Stimulated activated naive CD4-positive, alpha-beta T cell (primary cell): ENCODE results near the gene DAZAP2.
"Not testable (repeated sequence)": the region's sequence is repeated elsewhere in the genome, so short reads cannot be mapped to it uniquely, and the experiment has no call there.

Source experiments
- DNase-seq, 6 experiments: peaks; one replicate each; lab custom pipeline; 2025; lab: John Stamatoyannopoulos, UW

The DAZAP2 gene

DNA sequence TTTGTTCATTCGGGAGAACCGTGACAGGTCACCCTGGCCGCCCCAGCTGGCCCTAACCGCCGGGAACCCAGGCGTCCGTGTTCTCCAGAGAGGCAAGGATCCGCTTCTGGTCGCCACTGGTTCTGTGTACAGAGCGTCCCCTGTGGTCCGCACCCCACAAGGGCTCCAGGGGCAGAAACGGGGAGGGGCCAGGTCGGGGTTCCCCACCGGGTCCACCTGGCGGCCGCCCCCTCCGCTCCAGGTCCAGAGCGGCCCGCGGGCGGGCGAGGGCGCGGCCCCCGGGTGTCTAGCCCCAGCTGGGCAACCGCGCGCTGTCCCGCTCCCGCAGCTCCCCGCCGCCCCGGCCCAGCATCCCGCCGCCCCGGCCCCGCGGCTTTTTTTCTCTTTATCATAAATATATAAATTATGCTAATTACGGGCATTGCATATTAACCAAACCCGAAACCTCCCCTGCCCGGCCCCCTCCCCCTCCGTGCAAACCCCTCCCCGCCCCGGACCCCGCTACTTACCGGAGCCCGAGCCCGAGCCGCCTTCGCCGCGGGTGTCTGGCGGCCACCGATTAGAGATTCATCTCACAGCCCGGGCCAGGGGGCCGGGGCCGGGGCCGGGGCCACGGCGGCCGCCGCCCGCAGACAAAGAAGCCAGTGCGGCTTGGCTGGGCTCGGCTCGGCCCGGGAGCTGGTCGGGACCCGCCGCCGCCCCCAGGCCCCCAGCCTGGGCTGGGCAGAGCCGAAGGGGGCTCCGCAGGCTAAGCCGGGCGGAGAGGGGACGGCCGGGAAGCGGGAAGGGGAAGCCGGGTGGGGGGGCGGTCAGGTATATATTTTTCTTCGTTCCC is 21.3 kb upstream of the DAZAP2 start:
- DNase-seq: peak in 4 of 6 experiments; percentile 25 to 66 (median 61)

GRCh38 chr12:51217968-51218606 is 20.5 kb upstream of the DAZAP2 start, which contains the start of gene POU6F1:
Gene POU6F1, minus strand, starts transcription at chr12:51218062. Its CDS starts 11,226 bp downstream, at chr12:51206836.
- DNase-seq: peak; percentile 37 to 83 (median 66)

- no peak for DNase-seq
These were observed 19.9 kb upstream of the DAZAP2 start for GRCh38 chr12:51218607-51219161.

DNA sequence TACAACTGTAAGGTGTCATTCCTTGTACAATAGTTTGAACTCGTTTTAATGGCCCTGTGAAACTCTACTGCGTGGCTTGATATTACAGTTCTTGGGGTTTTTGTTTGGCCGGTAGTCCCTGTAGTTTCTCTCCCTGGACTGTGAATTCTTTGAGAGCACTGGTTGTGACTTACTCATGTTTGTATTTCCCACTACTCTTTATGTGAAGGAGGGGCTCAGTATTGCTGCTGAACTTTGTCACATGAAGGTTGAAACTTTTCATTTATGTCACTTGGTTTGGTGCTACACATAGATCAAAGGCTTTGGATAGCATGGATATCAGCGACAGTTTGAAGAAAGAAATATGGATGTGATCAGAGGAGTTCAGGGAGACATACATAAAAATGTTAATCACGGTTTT is 19.3 kb upstream of the DAZAP2 start:
- DNase-seq: no peak

DNA sequence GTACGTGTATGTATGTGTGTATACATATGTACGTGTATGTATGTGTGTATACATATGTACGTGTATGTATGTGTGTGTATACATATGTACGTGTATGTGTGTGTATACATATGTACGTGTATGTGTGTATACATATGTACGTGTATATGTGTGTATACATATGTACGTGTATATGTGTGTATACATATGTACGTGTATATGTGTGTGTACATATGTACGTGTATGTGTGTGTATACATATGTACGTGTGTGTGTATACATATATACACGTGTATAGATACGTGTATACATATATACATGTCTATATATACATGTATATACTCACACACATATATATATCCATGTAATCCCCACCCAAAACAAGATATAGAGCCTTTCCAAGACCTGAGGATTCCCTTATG is 18.8 kb upstream of the DAZAP2 start:
- DNase-seq: not testable (repeated sequence)

GRCh38 chr12:51222461-51222860 is 16.2 kb upstream of the DAZAP2 start:
- no peak for DNase-seq

DNA sequence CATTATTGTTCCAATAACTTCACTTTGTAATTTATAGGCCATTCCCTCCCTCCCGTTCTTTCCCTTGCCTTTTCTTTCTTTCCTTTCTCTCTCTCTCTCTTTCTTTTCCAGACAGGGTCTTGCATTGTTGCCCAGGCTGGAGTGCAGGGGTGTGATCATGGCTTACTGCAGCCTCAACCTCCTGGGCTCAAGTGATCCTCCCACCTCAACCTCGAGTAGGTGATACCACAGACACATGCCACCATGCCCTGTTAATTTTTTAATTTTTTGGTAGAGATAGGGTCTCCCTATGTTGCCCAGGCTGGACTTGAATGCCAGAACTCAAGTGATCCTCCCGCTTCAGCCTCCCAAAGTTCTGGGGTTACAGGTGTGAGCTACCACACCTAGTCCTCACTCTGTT is 14.0 kb upstream of the DAZAP2 start:
- DNase-seq: no peak

GRCh38 chr12:51225234-51225633 is 13.4 kb upstream of the DAZAP2 start:
- no peak for DNase-seq

GRCh38 chr12:51225771-51226170 is 12.9 kb upstream of the DAZAP2 start:
- no peak for DNase-seq

GRCh38 chr12:51227112-51227511 is 11.5 kb upstream of the DAZAP2 start:
- not testable (repeated sequence) for DNase-seq

DNA sequence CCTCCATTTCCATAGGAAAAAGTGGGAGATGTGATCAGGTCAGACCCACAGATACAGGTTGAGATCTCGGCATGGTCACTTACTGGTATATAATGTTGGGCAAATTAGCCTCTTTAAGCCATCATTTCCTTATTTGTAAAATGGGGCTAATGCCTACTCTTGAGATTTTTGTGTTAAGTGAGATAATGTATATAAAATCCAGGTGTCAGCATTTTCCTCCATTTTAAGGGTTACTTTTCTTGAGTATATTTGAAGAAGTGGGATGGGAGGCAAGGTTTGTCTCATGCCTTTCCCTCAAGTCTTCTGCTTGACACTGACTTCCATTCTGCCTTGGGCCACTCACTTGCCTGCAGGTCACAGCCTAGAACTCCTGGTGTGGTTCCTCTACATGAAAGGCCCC is 10.7 kb upstream of the DAZAP2 start:
- no peak for DNase-seq

GRCh38 chr12:51229116-51229809 is 9.4 kb upstream of the DAZAP2 start:
- no peak for DNase-seq

DNA sequence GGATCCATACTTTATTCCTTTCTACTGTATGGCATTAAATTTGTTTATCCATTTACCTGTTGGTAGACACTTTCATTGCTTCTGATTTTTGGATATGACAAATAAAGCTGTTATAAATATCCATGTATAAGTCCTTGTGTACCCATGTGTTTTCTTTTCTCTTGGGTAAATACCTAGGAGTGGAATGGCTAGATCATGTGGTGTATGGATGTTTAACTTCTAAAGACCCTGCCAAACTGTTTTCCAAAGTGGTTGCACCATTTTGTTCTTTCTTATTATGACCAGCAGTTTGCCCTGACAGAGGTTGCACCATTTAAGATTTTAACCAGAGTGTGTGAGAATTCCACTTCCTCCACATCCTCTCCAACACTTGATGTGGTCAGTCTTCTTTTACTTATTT is 6.0 kb upstream of the DAZAP2 start:
- no peak for DNase-seq

DNA sequence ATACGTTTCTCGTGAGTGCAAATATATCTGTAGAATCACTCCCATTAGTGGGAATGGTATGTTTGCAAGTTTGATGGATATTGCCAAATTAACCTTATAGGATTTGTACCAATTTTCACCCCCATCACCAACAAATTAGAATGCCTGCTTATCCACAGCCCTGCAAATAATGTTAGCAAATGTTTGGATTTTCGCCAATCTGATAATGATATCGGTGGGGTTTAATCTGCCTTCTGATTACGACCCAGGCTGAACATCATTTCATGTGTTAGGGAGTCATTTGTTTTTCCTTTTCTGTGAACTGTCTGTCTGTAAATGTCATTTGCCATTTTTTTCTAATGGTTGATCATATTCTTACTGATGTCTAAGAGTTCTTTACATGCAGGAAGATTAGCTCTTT is 4.1 kb upstream of the DAZAP2 start:
- no peak for DNase-seq

DNA sequence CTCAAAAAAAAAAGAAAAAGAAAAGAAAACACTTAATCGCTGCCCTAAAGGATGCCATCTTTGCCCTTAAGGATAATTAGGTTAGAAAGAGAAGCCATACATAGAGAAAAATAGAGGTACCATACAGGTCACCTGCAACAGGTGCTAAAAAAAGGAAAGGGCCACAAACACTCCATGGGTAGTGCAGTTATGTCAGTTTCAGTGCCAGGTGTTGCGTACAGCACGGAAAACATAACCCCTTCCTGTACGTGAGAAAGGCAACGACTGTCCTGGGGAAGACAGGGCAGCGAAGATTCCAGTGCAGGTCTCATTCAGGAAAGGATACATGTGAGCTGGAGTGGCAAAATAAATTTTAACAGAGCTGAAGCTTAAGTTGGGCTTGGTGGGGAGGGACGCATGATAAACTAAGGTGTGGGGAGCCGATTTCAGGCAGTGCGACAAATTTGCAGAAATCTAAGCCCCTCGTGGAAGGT is 553 bp upstream of the DAZAP2 start:
- DNase-seq: peak in 1 of 6 experiments; percentile 73

GRCh38 chr12:51240971-51241370 is 2.3 kb downstream of the DAZAP2 start:
- no peak for DNase-seq

GRCh38 chr12:51242120-51242519 is 3.5 kb downstream of the DAZAP2 start:
- DNase-seq: no peak

GRCh38 chr12:51242876-51243275 is 4.2 kb downstream of the DAZAP2 start:
- DNase-seq: no peak

DNA sequence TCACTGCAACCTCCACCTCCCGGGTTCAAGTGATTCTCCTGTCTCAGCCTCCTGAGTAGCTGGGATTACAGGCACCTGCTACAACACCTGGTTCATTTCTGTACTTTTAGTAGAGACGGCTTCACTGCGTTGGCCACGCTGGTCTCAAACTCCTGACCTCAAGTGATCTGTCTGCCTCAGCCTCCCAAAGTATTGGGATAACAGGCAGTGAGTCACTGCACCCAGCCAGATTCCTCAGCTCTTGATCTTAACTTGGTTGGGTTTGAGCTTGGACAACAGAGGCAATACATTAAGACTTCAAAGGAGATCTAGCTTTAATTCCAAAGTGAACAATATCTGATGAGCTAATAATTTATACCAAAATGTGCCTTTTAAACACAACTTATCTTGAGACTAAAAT is 5.6 kb downstream of the DAZAP2 start:
- DNase-seq: peak in 1 of 6 experiments; percentile 29

DNA sequence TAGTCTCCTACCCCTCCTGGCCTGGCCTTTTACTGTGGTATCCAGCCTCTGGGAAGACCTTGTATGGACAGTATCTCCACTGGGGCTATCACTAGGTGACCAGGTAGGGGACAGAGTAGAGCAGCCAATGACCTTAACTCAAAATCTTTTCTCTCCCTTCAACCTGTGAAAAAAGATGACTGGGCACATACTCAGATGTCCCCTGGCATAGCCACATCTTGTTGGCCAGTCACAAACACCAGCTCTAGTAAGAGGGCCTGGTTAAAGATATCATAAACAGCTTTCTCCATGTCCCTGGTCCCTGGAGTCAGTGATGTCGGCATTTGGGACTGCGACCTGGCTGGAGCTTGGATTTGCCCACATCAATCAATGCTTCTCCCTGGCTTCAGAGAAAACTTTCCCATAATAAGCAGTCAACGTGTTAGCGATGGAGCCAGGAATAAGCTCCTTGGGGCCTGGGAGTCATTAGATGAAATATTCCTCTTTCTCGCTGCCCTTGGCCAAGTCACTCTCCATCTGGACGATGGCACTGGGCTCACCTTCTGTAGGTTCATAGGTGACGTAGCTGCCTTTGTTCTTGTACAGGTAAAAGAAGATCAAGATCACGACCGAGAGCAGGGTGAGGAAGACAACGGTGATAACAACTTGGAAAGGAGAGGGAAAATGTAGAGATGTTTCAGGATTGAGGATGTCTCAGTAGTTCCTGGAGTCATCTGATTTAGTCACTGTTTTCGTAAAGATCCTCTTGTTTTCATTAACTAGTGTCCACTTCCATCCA is 7.0 kb downstream of the DAZAP2 start:
- peak in 2 of 6 experiments; percentile 11 to 51 for DNase-seq

DNA sequence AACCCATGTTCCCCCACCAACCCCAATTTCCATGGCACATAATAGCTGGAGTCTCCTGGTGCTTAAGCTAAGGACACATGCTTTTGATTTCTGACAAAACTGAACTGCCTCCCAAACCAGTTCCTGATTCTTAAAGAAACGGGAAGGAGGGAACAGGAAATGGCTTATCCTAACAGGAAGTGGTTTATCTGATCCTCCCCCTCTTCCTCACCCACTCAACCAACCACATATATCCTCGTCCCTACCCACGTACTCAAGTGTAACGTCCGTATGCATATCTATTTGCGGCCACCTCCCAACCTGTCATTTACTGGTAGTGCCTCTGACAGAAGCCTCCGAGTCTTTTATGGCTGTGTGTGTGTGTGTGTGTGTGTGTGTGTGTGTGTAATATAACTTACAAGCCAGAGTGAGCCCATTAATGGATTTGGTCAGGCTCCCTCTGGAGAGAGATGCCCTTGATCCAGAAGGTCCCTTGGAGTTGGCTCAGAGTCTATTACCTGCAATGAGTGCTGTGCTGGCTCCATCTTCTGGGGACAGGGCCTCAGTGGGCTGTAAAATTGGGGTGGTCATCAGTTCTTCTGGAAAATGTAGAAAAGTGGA is 7.7 kb downstream of the DAZAP2 start:
- peak in 5 of 6 experiments; percentile 2 to 66 (median 51) for DNase-seq
